HG03095 (cell line): ENCODE data around the gene FABP2.
A peak's percentile ranks its signal among the peaks of the same experiment; 100 is the strongest.
"Not testable (repeated sequence)": the region's sequence is repeated elsewhere in the genome, so short reads cannot be mapped to it uniquely, and the experiment has no call there.

Experiments
- ATAC-seq: cut with Tn5 transposase; IDR thresholded peaks from one replicate; pipeline ENCODE4 v1.9.1; 2021; ENCODE audit warnings: moderate library complexity; ENCODE audit not compliant: unreplicated experiment

FABP2 gene

GRCh38 chr4:119321921-119322687, at the start of gene FABP2:
Gene FABP2 (minus strand): TSS chr4:119322138. CDS start chr4:119322102, 36 bp downstream.
- ATAC-seq, result no peak

- ATAC-seq, result not testable (repeated sequence)
Observed at GRCh38 chr4:119370951-119371683, 49.2 kb upstream of the FABP2 start.

DNA sequence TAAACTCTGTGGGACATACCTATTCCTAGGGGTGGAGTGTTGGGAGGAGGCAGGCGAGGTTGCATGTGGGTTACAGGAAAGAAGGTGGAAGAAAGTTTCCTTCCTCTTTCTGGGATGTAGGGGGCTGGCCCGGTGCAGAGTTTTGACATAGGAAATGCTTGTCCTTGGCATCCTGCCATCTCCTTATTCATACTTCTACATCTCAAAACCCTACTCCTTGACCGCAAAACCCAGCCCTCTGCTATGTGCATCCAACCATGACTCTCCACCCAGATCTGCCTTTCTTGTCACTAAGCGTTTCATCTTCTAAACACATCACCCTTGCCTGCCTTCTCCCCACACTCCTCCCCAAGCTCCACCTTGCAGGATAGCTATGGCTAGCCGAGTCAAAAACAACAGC, 48.5 kb upstream of the FABP2 start:
- ATAC-seq, result peak; percentile 97

DNA sequence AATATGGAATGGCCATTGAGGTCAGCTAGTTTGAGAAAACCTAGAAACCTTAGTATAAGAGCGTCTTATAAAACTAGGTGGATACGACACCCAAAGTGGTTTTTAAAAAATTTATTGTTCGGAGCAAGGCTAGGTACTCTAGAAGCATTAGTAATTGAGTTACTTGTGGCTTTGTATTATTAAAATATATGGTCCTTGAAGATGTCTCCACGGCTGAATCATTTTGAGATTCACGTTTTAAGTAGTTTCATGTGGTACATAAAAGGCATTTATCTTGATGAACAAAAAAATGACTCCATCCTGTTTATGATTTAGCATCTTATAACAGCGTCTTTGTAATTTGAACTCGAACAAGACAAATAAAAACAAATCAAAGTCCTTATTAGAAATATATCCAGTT, 44.9 kb upstream of the FABP2 start:
- not testable (repeated sequence) for ATAC-seq

GRCh38 chr4:119364203-119364602, 42.3 kb upstream of the FABP2 start:
- not testable (repeated sequence) for ATAC-seq

DNA sequence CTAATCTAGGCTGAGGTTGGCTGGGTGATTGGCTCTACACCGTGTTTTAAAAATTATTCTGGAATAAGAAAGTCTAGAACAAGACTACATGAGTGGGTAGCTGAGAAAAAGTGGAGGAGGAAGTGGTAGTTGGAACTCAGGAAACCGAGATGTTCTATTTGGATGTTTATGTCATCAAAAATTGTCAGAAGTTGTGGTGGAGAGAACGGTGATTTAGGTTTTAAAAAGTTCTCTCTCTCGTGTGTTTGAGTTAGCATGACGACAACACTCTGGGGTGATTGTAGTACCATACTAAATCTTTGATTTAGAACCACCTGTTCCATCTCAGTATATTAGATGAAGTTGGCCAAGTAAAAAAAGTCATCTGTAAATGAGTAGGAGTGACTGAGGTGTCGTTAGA, 41.4 kb upstream of the FABP2 start:
- not testable (repeated sequence) for ATAC-seq

- ATAC-seq, result not testable (repeated sequence)
Observed at GRCh38 chr4:119362413-119362812, 40.5 kb upstream of the FABP2 start.

- ATAC-seq, result not testable (repeated sequence)
Observed at GRCh38 chr4:119359873-119360272, 37.9 kb upstream of the FABP2 start.

DNA sequence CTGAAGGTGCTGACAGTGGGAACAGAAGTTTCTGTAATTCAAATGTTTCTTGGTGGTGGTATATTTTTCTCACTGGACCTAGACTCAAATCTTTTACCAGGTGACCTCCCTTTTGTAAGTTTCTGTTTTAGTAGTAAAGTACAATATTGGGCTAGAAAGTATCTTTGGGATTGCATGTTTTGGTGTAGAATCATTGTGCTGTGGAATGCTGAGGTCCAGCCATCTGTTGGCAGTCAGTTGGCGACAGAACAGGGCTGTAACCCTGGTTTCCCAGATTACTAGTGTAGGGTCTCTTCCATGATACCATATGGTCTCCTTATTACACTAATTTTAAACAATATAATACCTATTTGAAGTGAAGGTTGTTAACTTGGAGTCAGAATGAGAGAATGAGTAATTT, 34.9 kb upstream of the FABP2 start:
- ATAC-seq, result not testable (repeated sequence)

GRCh38 chr4:119356041-119356440, 34.1 kb upstream of the FABP2 start:
- not testable (repeated sequence) for ATAC-seq

- not testable (repeated sequence) for ATAC-seq
Observed at GRCh38 chr4:119353364-119353763, 31.4 kb upstream of the FABP2 start.

GRCh38 chr4:119348169-119348568, 26.2 kb upstream of the FABP2 start:
- ATAC-seq, result not testable (repeated sequence)

DNA sequence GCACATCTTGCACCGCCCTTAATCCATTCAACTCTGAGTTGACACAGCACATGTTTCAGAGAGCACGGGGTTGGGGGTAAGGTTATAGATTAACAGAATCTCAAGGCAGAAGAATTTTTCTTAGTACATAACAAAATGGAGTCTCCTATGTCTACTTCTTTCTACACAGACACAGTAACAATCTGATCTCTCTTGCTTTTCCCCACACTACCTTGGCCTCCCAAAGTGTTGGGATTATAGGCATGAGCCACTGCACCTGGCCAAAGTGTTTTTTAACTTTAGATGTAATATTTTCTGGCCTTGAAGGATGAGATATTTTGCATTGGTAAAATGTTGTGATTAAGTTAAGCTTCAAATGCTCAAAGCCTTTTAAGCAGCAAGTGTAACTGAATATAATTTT, 21.4 kb upstream of the FABP2 start:
- ATAC-seq, result not testable (repeated sequence)

DNA sequence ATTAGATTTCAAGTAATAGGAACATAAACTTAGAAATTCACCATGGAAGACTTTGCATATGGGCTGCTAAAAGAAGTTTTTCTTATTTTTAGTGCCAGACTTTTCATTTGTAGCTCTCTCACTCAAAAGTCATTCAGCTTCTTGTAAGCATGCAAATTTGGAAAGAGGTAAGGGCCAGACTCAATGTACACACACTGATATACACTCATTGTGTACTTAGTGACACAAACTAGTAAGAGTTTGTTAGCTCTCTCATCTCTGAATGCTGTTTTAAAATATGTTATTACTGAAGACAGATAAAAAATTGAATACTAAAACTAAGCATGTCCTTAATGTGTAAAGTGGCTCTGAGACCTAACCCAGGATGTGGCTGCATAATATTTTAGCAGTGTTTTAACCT, 18.0 kb upstream of the FABP2 start:
- ATAC-seq, result not testable (repeated sequence)

GRCh38 chr4:119337010-119337409, 15.1 kb upstream of the FABP2 start:
- ATAC-seq, result no peak

DNA sequence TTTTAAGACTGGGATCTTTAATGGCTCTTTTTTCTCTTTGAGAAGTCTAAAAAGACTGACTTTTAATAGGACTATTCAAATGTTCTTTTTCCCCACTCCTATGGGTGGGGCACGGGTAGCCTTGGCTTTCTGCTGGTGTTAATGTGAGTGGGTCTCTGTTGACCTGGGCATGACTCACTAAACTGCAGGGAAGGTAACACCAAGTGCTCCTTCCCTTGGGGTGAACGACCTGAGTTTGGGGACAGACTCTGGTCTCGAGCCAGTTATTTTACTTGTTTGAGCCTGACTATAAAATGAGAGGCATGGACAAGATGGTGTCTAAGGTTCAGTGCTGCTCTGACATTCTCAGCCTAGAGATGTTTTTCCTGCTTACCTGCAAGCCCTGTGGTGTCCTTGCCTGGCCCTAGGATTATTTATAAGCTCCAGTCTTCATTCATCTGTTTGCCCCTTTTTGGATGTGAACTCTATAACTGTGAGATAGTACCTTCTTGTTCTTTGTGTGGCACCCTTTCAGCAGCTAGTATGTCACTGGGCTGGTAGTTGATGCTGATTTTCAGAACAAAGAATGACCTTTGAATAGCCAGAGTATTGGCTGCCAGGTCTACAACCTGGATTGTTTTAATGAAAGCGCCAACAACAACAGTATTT, 14.5 kb upstream of the FABP2 start:
- ATAC-seq, result not testable (repeated sequence)

DNA sequence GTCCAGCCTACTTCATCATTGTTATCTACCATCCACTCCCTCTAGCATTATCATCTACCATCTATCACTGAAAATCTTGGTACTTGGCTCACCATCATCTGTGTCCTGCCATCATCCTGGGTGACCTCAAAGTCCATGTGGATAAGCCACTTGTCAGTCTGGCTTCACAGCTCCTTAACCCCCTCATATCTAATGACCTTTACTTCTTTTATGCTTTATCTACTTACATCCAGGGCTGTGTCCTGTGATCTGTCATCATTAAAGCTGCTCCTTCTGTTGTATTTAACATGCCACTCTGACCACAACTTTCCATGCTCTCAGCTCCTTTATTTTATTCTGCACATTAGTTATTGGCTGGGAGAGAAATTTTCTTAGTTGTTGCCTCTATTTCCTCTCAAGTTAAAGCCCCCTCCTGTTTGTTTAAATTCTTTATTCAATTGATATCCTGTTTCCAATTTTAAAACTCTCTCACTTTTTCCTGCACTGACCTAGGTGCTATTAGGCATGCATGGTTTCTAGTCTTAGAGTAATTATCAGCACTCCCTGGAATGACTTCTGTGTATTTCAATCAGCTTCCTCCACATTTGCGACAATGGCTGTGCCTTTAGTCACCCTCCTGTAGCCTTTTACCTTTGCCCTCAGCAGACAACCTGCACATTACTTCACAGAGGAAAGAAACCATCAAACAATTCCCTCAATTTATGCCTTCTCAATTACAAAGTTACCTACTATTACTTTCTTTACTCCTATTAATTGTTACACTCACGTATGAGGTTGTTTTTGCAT, 8.1 kb upstream of the FABP2 start:
- ATAC-seq, result no peak

GRCh38 chr4:119328695-119329094, 6.8 kb upstream of the FABP2 start:
- ATAC-seq, result no peak

DNA sequence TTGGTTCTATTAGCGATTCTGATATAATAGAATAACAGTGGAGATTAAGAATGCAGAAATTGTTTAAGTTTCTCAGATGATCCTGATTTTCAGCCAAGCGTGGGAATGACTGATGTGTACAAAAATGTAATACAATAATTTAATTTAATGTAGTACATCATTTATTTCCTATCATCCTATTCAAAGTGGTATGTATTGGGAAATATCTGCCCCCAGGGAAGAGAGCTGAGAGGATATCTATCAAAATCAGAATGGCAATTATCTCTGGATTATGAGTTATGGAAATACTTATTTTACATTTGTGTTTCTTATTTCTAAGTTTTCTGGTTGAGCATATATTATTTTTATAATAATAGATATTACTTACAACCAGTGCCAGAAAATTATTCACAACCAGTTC, 3.9 kb downstream of the FABP2 start:
- ATAC-seq, result no peak

- ATAC-seq, result no peak
Observed at GRCh38 chr4:119315036-119315435, 6.9 kb downstream of the FABP2 start.

DNA sequence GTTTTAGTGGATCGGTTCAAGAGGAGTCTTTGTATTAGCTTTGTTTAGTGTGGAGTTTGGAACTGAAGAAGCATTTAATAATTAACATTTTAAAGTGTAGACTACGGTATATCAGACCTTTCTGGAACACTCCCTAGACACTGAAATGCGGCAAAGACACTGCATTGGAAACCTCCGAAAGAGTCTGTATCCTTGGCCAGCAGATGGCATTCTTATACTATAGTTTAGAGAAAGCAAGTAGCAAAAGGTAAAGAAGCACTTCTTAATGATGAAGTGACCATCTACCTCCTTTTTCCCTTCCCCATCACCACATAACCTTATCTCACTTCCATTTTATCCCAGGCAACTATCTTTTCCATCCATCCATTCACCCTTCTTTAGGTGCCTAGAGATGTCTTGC, 7.6 kb downstream of the FABP2 start:
- ATAC-seq, result no peak
